CD4-positive, alpha-beta T cell treated with Interleukin-21 for 1 hour (primary cell): ENCODE data around the gene SLC35A3.
A peak's percentile ranks its signal among the peaks of the same experiment; 100 is the strongest.
"Not testable (repeated sequence)": the region's sequence is repeated elsewhere in the genome, so short reads cannot be mapped to it uniquely, and the experiment has no call there.

Experiments used
- DNase-seq: peaks from one replicate; pipeline ENCODE4 v3.0.0-alpha.2; 2020

Gene SLC35A3

GRCh38 chr1:99969729-99970621, at the start of gene SLC35A3:
TSS of gene SLC35A3 (plus strand) at chr1:99969996. CDS start at chr1:99993555, 23,559 bp downstream.
- DNase-seq = peak; percentile 80

GRCh38 chr1:99934801-99935200, 35.0 kb upstream of the SLC35A3 start:
- DNase-seq = no peak

GRCh38 chr1:99935534-99935933, 34.3 kb upstream of the SLC35A3 start:
- DNase-seq = no peak

GRCh38 chr1:99936071-99936470, 33.7 kb upstream of the SLC35A3 start:
- no peak for DNase-seq

- no peak for DNase-seq
These were observed 27.1 kb upstream of the SLC35A3 start for GRCh38 chr1:99942723-99943122.

- no peak for DNase-seq
These were observed 26.5 kb upstream of the SLC35A3 start for GRCh38 chr1:99943223-99943794.

GRCh38 chr1:99944192-99944591, 25.6 kb upstream of the SLC35A3 start:
- no peak for DNase-seq

GRCh38 chr1:99945174-99945573, 24.6 kb upstream of the SLC35A3 start:
- DNase-seq = no peak

- no peak for DNase-seq
These were observed 19.3 kb upstream of the SLC35A3 start for GRCh38 chr1:99950486-99950885.

- DNase-seq = no peak
These were observed 17.3 kb upstream of the SLC35A3 start for GRCh38 chr1:99952522-99952921.

GRCh38 chr1:99955375-99955774, 14.4 kb upstream of the SLC35A3 start:
- no peak for DNase-seq

- no peak for DNase-seq
These were observed 13.0 kb upstream of the SLC35A3 start for GRCh38 chr1:99956755-99957154.

GRCh38 chr1:99957818-99958217, 12.0 kb upstream of the SLC35A3 start:
- DNase-seq = no peak

GRCh38 chr1:99959189-99959705, 10.5 kb upstream of the SLC35A3 start:
- not testable (repeated sequence) for DNase-seq

GRCh38 chr1:99960260-99960659, 9.5 kb upstream of the SLC35A3 start:
- DNase-seq = not testable (repeated sequence)

GRCh38 chr1:99963041-99963795, 6.6 kb upstream of the SLC35A3 start:
- no peak for DNase-seq

GRCh38 chr1:99964806-99965205, 5.0 kb upstream of the SLC35A3 start:
- no peak for DNase-seq

- no peak for DNase-seq
These were observed 4.0 kb upstream of the SLC35A3 start for GRCh38 chr1:99965646-99966375.

- no peak for DNase-seq
These were observed 1.6 kb upstream of the SLC35A3 start for GRCh38 chr1:99968214-99968613.

GRCh38 chr1:99969260-99969728, 502 bp upstream of the SLC35A3 start:
- DNase-seq = no peak

- no peak for DNase-seq
These were observed 988 bp downstream of the SLC35A3 start for GRCh38 chr1:99970713-99971255.

- not testable (repeated sequence) for DNase-seq
These were observed 2.3 kb downstream of the SLC35A3 start for GRCh38 chr1:99972066-99972465.
